NCI-H345 treated with DMSO at 0.1 percent for 48 hours (cell line): ENCODE measurements around the gene NDUFB8.
"Not testable (repeated sequence)": the region's sequence is repeated elsewhere in the genome, so short reads cannot be mapped to it uniquely, and the experiment has no call there.

Source experiments
- DNase-seq: peaks from one replicate; lab custom pipeline; 2025; ENCODE audit not compliant: unreplicated experiment; lab: John Stamatoyannopoulos, UW

Gene NDUFB8

DNA sequence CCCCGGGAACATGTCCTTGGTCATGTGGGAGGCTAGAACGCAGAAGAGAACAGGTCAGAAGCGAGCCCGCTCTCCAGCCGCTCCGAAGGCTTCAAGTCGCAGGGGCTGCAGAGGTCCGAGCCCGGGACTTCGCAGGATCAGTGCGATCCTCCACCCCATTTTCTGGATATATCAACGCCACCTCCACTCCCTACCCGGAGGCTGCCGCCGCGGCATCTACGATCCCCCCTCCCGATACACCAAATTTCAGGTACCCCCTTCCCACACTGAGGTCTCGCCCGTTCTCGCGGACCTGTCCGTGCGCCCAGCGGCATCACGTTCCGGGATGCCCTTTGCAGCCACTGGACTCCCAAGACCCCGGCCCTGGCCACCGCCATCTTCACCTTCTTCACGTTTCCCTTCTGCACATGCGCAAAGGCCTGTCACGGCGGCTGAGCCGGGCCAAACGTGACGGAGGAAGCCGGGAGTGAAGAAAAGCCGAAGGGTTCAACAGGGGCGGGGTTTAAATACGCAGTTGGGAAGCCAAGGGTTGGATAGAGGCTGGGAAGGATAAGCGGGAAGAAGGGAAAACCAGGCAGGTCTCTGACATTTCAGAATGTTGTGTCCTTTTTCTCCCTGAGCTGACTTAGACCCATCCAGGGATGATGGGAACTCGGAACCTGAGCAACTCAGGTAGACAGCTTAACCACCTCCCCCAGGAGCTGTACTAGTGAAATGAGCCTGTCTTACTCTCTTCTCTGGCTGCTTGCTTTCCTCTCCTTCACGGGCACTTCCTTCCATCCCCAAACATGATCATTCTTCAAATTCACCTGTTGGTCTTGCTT lies at the start of gene NDUFB8:
Gene NDUFB8 (minus strand): TSS at position 397 of the 824 bp plus-strand sequence. CDS start 20 bp downstream, at position 377.
- DNase-seq: peak; percentile 62

DNA sequence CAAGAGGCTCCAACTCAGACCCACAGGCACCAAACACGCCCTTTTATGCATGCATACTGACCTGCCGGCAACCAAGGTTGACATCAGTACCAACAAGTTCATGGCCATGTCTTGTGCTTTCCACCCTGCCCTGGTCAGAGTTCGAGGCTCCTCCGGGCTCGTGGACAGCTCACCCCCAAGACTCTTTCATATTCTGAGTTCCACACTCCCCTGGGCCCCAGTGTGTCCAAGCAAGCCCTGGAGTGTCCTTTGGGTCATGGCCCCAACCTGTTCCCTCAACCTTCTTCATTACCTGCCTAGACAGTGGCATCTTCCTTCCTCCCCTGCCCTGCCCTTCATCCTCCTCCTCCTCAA lies 46.6 kb upstream of the NDUFB8 start:
- DNase-seq: no peak

DNA sequence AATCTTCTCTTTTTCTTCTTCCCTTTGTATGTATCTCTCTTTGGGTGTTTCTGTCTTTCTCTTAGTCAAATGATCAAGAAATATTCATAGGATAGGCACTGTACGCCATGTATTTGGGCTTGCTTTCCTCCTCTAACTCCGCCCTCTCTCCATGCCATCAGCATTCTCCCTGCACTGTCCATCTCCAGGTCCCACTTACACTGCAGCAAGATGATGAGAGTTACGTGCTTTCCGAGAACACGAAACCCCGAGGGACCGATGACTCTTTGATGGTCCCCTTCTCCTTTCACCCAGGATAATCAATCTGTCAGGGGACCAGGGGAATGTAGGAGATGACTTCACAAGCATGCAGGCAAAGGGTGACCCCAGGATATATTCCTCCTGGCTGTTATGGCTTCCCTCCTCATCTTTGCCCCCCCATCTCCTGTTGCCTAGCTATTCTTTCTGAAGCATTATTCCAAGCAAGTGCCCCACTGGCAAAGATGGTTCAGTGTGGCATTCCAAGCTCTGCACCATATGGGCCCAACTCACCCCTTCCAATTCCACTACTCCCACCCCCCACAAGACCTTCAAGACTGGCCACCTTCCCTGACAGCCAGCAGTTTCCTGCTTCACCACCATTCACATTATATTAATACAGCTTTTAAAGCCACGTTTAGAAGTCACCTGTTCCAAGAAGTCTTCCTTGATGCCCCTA lies 46.1 kb upstream of the NDUFB8 start:
- DNase-seq: no peak

DNA sequence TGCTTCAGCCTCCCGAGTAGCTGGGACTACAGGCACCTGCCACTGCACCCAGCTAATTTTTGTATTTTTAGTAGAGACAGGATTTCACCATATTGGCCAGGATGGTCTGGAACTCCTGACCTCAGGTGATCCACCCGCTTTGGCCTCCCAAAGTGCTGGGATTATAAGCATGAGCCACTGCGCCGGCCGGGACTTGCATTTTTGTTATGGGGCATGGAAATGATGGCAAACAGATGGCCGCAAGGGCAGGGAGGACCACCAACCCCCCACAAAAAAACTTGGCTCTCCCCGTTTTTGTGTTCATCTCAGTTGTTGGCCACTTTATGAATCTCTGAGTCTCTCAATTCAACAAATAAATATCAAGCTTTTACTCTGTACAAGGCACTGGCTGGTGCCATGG lies 45.5 kb upstream of the NDUFB8 start:
- not testable (repeated sequence) for DNase-seq

- DNase-seq: no peak
These were observed 41.6 kb upstream of the NDUFB8 start for GRCh38 chr10:100571084-100571856.

GRCh38 chr10:100570506-100570905 lies 40.8 kb upstream of the NDUFB8 start:
- DNase-seq: no peak

- DNase-seq: no peak
These were observed 40.2 kb upstream of the NDUFB8 start for GRCh38 chr10:100569687-100570481.

DNA sequence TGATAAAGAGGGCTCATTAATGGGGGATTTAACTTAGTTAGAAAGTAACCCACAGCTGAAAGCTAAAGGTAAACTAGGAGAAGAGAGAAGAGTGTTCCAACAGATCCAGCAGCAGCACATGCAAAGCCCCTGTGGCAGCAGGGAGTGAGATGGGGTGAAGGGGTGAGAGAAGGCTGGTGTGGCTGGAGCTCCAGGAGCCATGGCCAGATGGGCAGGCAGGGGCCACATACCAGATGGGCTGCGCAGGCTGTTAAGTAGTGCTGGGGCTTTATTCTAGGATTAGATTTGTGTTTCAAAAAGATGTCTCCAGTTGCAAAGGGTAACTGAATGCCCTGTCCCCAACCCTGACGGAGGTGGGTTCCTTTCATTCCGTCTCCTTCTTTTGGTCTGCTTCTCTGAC lies 39.2 kb upstream of the NDUFB8 start:
- DNase-seq: no peak

GRCh38 chr10:100567826-100568225 lies 38.2 kb upstream of the NDUFB8 start:
- no peak for DNase-seq

- DNase-seq: no peak
These were observed 37.6 kb upstream of the NDUFB8 start for GRCh38 chr10:100567249-100567648.

- DNase-seq: no peak
These were observed 36.9 kb upstream of the NDUFB8 start for GRCh38 chr10:100566561-100566960.

- DNase-seq: no peak
These were observed 35.7 kb upstream of the NDUFB8 start for GRCh38 chr10:100565206-100565985.

GRCh38 chr10:100562008-100562672 lies 32.5 kb upstream of the NDUFB8 start:
- DNase-seq: no peak

DNA sequence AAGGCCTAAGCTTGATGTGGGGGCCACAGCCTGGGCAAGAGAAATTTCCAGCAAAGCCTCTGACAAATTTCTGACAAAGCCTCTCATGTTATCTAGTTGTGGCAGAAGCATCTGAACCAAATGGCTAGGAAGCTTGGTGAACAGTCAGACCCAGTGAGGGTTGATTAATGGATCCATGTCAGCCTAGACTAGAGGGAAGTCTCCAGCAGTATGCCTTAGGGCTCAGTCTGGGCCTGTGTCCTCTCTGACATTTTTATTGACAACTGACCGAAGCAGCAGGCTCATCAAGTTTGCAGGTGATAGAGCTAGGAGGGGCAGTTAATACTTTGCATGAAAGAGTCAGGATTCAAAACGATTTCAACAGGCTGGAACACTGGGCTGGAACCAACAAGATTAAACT lies 31.3 kb upstream of the NDUFB8 start:
- DNase-seq: no peak

DNA sequence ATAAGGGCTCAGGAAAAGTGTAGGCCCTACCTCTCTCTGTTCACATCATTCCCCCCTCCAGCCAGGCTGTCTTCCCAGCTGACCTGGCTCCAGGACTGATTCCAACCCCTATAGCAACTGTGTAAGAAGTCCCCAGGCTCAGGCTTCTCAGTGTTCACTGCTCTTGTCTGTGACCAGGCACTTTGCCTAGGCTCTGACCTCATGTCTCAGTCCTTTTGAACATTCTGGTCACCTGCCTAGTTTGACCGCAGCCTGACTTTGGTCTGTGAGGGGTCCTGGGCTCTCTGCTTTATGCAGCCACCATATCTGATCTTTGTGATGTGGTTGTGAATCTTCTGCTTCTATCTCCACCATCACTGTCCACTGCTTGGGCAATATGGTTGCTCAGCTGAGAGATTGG lies 30.6 kb upstream of the NDUFB8 start:
- no peak for DNase-seq

GRCh38 chr10:100554902-100555301 lies 25.2 kb upstream of the NDUFB8 start:
- no peak for DNase-seq

GRCh38 chr10:100553929-100554328 lies 24.3 kb upstream of the NDUFB8 start:
- no peak for DNase-seq

- no peak for DNase-seq
These were observed 22.1 kb upstream of the NDUFB8 start for GRCh38 chr10:100551738-100552137.

DNA sequence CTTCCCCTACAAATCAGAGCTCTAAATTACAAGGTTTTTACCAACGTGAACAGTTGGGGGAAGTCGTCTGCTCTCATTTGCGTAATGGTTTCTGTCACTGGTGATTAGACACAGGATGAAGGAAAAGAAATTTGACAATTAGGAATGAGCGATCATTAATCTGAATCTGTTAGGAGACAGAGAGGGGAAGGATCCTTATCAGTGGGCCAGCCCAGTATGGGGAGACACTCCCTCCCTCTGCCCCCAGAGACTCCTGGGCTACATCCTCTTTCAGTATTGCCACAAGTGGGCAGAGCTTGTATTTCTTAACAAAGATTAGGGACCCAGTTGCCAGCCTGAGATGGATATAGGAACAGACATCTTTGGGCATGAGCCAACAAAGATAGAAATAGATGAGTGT lies 21.5 kb upstream of the NDUFB8 start:
- DNase-seq: no peak

- no peak for DNase-seq
These were observed 15.3 kb upstream of the NDUFB8 start for GRCh38 chr10:100544950-100545349.
